GM23248 (cell line): ENCODE measurements around the gene TMED9.

Experiments
- EZH2 ChIP-seq: fragments of 200-600 bp; sonication (generic); IDR thresholded peaks from 2 replicates; pipeline ENCODE4 v1.6.1; 2018; ENCODE audit warnings: antibody characterized with exemption, mild to moderate bottlenecking; ENCODE audit not compliant: insufficient read depth, poor library complexity, severe bottlenecking
- EZH2phosphoT487 ChIP-seq: fragments of 200-600 bp; sonication (generic); IDR thresholded peaks from 2 replicates; pipeline ENCODE4 v1.6.1; 2018; ENCODE audit warnings: antibody characterized with exemption, moderate library complexity, mild to moderate bottlenecking, low read depth; ENCODE audit not compliant: insufficient read depth

DNA sequence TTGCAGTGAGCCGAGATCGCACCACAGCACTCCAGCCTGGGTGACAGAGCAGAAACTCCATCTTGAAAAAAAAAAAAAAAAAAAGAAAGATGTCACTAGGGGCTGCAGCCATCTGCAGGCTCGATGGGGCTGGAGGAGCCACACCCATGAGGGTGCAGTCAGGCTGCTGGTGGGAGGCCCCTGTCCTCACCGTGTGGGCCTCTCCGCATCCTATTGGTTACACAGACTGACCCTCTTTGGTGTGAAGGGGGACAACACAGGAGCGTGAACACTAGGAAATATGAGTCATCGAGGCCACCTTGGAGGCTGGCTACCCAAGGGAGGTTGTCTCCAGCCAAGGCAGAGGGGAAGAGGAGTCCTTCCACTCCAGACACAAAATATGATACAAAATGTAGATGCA lies 23.7 kb upstream of the TMED9 start:
- TF ChIP-seq EZH2, result no peak
- no peak for TF ChIP-seq EZH2phosphoT487
